WERI-Rb-1 (cell line): ENCODE measurements around the gene SLC19A1.
A peak's percentile ranks its signal among the peaks of the same experiment; 100 is the strongest.

Experiments used
- DNase-seq: peaks from one replicate; pipeline ENCODE4 v3.0.0-alpha.2; 2020
- H3K27ac ChIP-seq: fragments of 250-450 bp; sonication (Bioruptor Pico); 2 replicates; pipeline ENCODE4 v1.5.1; 2020; ENCODE audit warnings: mild to moderate bottlenecking, moderate library complexity
- H3K27me3 ChIP-seq: fragments of 250-450 bp; sonication (Bioruptor Pico); 2 replicates; pipeline ENCODE4 v1.5.1; 2021; ENCODE audit warnings: mild to moderate bottlenecking, low read depth, moderate library complexity; ENCODE audit not compliant: insufficient read depth, severe bottlenecking
- H3K36me3 ChIP-seq: fragments of 250-450 bp; sonication (Bioruptor Pico); 2 replicates; pipeline ENCODE4 v1.5.1; 2020; ENCODE audit warnings: mild to moderate bottlenecking, moderate library complexity
- H3K4me3 ChIP-seq: 2 replicates; pipeline ENCODE4 v1.5.1; 2011; ENCODE audit warnings: low read depth, mild to moderate bottlenecking, control low read depth, low read length
- H3K9me3 ChIP-seq: fragments of 250-450 bp; sonication (Bioruptor Pico); 2 replicates; pipeline ENCODE4 v1.5.1; 2021; ENCODE audit warnings: mild to moderate bottlenecking, moderate library complexity; ENCODE audit not compliant: severe bottlenecking
- TF ChIP-seq, protein P1 (sequence below): IDR thresholded peaks from 2 replicates; pipeline ENCODE4 v1.5.1; 2011; ENCODE audit warnings: low read depth, mild to moderate bottlenecking, control low read depth, inconsistent platforms, low read length

SLC19A1 gene

DNA sequence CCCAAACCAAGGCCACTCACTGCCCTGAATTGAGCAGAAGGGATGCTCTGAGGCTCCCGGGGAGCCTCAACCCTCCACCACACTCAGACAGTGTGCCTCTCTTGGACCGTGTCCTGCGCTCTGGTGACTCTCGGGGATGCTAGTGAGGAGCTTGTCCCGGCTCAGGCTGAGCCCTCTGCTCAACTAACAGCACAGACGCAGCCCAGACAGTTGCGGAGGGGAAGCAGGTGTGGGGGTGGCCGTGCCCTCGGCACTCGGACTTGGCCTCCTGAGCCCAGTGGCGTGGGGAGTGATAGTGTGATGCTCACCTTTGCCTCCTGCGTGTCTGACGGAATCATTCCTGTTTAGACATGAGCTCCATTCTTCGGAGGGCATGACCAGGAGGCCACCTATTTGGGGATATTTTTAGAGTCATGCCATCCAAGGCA lies 15.4 kb upstream of the SLC19A1 start:
- H3K27ac ChIP-seq: no peak overlapping the region
- TF ChIP-seq, protein P1, sequence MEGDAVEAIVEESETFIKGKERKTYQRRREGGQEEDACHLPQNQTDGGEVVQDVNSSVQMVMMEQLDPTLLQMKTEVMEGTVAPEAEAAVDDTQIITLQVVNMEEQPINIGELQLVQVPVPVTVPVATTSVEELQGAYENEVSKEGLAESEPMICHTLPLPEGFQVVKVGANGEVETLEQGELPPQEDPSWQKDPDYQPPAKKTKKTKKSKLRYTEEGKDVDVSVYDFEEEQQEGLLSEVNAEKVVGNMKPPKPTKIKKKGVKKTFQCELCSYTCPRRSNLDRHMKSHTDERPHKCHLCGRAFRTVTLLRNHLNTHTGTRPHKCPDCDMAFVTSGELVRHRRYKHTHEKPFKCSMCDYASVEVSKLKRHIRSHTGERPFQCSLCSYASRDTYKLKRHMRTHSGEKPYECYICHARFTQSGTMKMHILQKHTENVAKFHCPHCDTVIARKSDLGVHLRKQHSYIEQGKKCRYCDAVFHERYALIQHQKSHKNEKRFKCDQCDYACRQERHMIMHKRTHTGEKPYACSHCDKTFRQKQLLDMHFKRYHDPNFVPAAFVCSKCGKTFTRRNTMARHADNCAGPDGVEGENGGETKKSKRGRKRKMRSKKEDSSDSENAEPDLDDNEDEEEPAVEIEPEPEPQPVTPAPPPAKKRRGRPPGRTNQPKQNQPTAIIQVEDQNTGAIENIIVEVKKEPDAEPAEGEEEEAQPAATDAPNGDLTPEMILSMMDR: no peak
- no peaks in the 10 kb centered on the region for H3K27me3 ChIP-seq

DNA sequence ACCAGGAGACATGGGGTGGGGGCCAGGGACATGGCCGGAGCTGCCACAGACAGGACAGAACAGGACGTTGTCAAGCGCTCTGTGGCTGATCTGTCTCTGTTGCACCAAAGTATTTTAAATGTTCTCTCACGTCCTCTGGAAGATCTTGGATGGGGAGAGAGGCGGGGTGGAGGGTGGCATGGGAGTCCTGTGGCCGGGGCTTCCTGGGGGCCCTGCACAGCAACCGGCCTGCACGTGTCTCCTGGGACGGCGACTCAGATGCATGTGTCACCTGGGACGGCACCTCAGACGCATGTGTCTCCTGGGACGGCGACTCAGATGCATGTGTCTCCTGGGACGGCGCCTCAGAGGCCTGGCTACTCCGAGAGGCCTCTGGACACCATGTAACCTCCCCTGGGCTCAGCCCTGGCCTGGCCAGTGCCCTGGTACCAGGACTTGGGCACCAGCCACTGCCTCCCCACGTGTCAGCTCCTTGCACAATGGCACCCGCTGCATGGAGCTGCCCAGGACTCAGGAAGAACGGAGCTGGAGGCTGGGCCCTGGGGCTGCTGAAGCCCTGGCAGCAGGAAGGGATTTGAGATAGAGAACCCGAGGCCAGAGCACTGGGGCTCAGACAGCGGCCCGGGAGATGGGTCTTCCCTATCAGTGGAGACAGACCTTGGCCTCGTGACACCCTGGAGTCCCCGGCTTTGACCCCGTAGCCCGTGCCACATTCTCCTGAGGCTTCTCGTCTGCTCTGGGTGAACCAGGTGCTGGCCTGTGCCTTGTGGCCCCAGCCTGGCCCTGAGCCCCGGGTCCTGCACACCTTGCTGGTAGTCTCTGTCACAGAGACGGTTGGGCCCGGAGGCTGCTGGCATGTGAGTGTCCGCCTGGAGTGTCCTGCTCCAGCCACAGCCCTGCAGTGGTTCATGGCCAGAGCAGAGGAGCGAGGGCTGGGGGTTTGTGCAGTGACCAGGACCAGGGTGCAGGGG lies 14.7 kb upstream of the SLC19A1 start:
- Histone ChIP-seq H3K4me3 (no peak overlapping the region), H3K9me3 (no peaks in the 10 kb centered on the region), H3K27ac (no peak overlapping the region), H3K36me3 (no peaks in the 10 kb centered on the region), H3K27me3 (no peaks in the 10 kb centered on the region)
- DNase-seq: peak; percentile 22
- TF ChIP-seq, protein P1: no peak

More for the DNA sequence above, 15.4 kb upstream of the SLC19A1 start:
- Histone ChIP-seq H3K4me3 (no peak overlapping the region), H3K9me3 (peaks cover 1% of the 10 kb centered on the region), H3K36me3 (no peaks in the 10 kb centered on the region)
- no peak for DNase-seq

DNA sequence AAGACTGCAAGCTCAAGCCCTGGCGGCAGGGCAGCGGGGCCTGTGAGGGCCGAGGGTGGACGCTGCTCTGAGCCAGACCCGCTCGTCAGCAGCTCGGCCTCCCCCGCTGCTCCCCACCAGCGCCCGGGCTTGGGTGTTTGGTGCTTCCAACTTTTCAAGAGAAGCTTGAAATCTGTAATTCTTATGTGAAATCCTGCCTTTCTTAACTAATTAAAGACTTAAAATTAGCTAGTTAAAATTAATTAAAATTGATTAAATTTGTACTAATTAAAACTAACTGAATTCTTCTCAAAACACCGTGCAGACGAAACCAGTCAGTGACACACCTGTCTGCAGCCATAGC lies 14.0 kb upstream of the SLC19A1 start:
- H3K27ac ChIP-seq: peak overlapping the region; percentile 88
- no peaks in the 10 kb centered on the region for H3K27me3 ChIP-seq
- no peak for DNase-seq
- peak overlapping the region; percentile 16 for H3K4me3 ChIP-seq
- TF ChIP-seq, protein P1: no peak
- H3K9me3 ChIP-seq: no peaks in the 10 kb centered on the region
- no peaks in the 10 kb centered on the region for H3K36me3 ChIP-seq

DNA sequence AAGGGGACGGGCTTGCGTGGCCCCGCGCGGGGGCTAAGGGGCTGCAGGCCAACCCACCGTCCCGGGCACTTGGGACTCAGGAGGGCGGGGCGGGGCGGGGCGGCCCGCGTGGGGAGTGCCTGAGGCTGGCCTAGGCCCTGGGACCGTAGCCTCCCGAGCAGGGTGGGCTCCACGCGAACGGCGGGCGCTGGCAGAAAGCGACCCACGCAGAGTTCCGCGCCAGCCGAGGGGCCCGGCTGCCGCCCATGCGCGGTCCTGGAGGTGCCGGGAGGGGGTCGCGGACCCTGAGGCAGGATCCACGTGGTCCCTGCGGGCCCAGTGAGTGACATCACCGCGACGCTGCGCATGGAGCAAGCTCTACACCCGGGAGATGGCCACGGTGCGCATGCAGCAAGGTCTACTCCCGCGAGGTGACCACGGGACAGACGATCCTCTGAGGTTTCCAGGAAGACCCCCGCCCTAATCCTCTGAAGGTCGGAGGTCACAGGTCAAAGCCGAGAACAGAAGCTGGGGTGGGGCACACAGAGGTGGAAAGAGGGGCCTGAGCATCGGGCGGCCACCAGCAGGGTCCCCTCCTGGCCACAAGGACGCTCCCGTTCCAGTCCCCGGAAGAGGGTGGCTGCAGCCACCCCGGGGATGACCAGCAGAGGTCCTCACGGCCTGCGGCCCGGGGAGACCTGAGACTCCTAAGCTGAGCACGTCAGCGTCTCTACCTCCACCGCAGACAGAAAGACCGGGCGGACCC lies 13.5 kb upstream of the SLC19A1 start:
- Histone ChIP-seq H3K27ac (peak overlapping the region; percentile 88), H3K27me3 (no peaks in the 10 kb centered on the region), H3K4me3 (peak overlapping the region; percentile 46), H3K36me3 (no peaks in the 10 kb centered on the region), H3K9me3 (no peaks in the 10 kb centered on the region)
- TF ChIP-seq, protein P1: peak; percentile 99
- peak; percentile 98 for DNase-seq

DNA sequence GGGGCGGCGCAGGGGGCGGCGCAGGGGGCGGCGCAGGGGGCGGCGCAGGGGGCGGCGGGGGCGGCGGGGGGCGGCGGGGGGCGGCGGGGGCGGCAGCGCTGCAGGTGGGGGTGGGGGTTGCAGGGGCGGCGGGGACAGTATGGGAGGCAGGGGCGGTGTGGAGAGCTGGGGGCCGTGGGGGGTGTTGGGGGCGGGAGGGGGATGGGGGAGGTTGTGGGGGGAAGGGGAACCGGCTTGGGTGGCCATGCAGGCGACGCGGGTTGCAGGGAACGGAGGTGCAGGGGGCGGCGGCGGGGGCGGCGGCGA lies 13.0 kb upstream of the SLC19A1 start:
- no peaks in the 10 kb centered on the region for H3K27me3 ChIP-seq
- TF ChIP-seq, protein P1: no peak
- H3K27ac ChIP-seq: peak overlapping the region; percentile 88
- H3K36me3 ChIP-seq: no peaks in the 10 kb centered on the region
- H3K4me3 ChIP-seq: peak overlapping the region; percentile 46
- H3K9me3 ChIP-seq: no peaks in the 10 kb centered on the region
- no peak for DNase-seq
